Measurements from ENCODE around the gene LCA5L.

DNA sequence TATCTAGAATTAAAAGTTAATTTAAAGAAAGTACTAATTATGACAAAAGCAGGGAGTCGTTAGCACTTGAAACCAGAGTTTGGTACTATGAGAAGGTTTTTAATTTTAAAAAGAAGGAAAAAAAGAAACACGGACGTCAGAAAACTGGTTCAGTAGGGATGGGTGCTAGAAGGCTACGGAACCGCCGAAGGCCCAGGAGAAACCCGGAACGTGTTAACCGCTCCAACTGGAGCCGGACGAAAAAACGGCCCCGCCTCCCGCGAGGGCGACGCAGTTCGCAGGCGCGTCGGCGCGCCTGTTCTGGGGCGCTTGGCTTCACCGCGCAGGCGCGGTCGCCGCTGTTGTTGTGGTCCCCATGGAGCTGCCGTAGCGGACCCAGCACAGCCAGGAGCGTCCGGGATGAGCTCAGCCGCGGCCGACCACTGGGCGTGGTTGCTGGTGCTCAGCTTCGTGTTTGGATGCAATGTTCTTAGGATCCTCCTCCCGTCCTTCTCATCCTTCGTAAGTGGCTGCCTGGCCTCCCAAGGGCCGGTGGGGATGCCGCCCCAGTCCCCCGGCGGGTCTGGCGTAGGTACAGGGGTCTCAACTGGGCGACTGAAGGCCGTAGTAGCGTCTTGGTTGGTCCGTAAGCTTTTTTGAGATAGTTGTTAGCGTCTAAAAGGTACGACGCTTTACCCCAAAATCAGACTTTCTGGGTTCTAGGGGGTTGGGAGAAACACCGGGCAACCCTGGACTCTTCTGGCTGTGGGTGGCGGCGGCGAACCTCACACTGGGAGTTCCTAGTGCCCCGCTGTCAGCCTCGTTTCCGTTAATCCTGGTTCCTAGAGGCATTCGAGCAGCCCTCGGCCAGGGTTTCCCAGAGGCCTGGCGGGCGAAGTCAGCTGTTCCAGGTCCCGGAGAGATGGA is 65.3 kb downstream of the LCA5L start:
- TF ChIP-seq CTCF (IDR thresholded peaks at IDR 0.05; ENCODE audit: low read length) (no peak), EZH2 (IDR thresholded peaks at IDR 0.05; ENCODE audit: borderline replicate concordance, low read length) (no peak)
